CD14-positive monocyte (primary cell): ENCODE measurements around the gene POLR3GL. TPM values are rescaled to one million over a fixed set of nuclear protein-coding genes. Genes with fewer than 3 reads are reported as not detected.
A peak's percentile ranks its signal among the peaks of the same experiment; 100 is the strongest.

Source experiments
- DNase-seq, 3 donors: peaks; one replicate each; pipeline ENCODE4 v3.0.0-alpha.2; 2011 to 2022
- H2AFZ ChIP-seq: 2 replicates; pipeline ENCODE4 v1.6.0; 2012; ENCODE audit warnings: mild to moderate bottlenecking, low read depth, low read length, inconsistent platforms; ENCODE audit not compliant: insufficient read depth, poor library complexity, severe bottlenecking
- H3K27ac ChIP-seq, 2 donors: 1 replicate in 1 of 2; 2 replicates in 1 of 2; pipeline ENCODE4 v1.5.1; 2012 to 2013; ENCODE audit warnings: low read length in 2 of 2, control low read depth in 1 of 2, inconsistent platforms in 1 of 2, low read depth in 1 of 2, mild to moderate bottlenecking in 1 of 2
- H3K27me3 ChIP-seq, 2 donors: one replicate each; pipeline versions ENCODE4 v1.6.0 to v1.6.1; 2011 to 2013; ENCODE audit warnings: low read length in 2 of 2; ENCODE audit not compliant: control insufficient read depth in 2 of 2, insufficient read depth in 2 of 2
- H3K36me3 ChIP-seq, 2 donors: replicated peaks in 1 of 2; 1 replicate in 1 of 2; 2 replicates in 1 of 2; pipeline versions ENCODE4 v1.5.1 to v1.6.1; 2012 to 2013; ENCODE audit warnings: low read length in 2 of 2, control low read depth in 1 of 2, inconsistent platforms in 1 of 2, mild to moderate bottlenecking in 1 of 2; ENCODE audit not compliant: insufficient read depth in 2 of 2, control insufficient read depth in 1 of 2
- H3K4me1 ChIP-seq, 2 donors: 1 replicate in 1 of 2; 2 replicates in 1 of 2; pipeline versions ENCODE4 v1.5.1 to v1.6.1; 2012 to 2013; ENCODE audit warnings: low read length in 2 of 2, control low read depth in 1 of 2, inconsistent platforms in 1 of 2, mild to moderate bottlenecking in 1 of 2, moderate library complexity in 1 of 2; ENCODE audit not compliant: insufficient read depth in 2 of 2, control insufficient read depth in 1 of 2
- H3K4me2 ChIP-seq: replicated peaks from 2 replicates; pipeline ENCODE3; 2012; ENCODE audit warnings: low read length, moderate library complexity, mild to moderate bottlenecking; ENCODE audit not compliant: poor library complexity, severe bottlenecking; ENCODE audit errors: extremely low read depth
- H3K4me3 ChIP-seq, 3 experiments: fragments of 200-600 bp in 1 of 3; sonication (generic) in 1 of 3; replicated peaks in 1 of 3; 1 replicate in 2 of 3; 2 replicates in 1 of 3; pipeline ENCODE4 v1.5.1; 2011 to 2013; ENCODE audit warnings: low read length in 3 of 3, mild to moderate bottlenecking in 3 of 3, control low read depth in 2 of 3, low read depth in 2 of 3, inconsistent platforms in 1 of 3, moderate library complexity in 1 of 3
- H3K79me2 ChIP-seq: 2 replicates; pipeline ENCODE4 v1.6.0; 2012; ENCODE audit warnings: mild to moderate bottlenecking, control low read depth, inconsistent platforms, low read length, moderate library complexity; ENCODE audit not compliant: insufficient read depth
- H3K9ac ChIP-seq: 2 replicates; pipeline ENCODE4 v1.6.0; 2017; ENCODE audit warnings: low read length, mild to moderate bottlenecking; ENCODE audit not compliant: insufficient read depth, poor library complexity, severe bottlenecking
- H3K9me3 ChIP-seq, 2 donors: replicated peaks in 1 of 2; 1 replicate in 1 of 2; 2 replicates in 1 of 2; pipeline versions ENCODE4 v1.5.1 to v1.6.1; 2012 to 2013; ENCODE audit warnings: low read length in 2 of 2, control low read depth in 1 of 2; ENCODE audit not compliant: control insufficient read depth in 1 of 2, insufficient read depth in 1 of 2
- H4K20me1 ChIP-seq: 2 replicates; pipeline ENCODE4 v1.6.0; 2012; ENCODE audit warnings: mild to moderate bottlenecking, low read length, control low read depth, moderate library complexity; ENCODE audit not compliant: insufficient read depth
- H3K27ac Mint-ChIP-seq, 7 donors: one replicate each; pipeline ENCODE4 v1.8.0; 2020; ENCODE audit warnings: mild to moderate bottlenecking in 7 of 7, mixed read lengths in 7 of 7, moderate library complexity in 6 of 7, inconsistent platforms in 2 of 7
- H3K27me3 Mint-ChIP-seq, 3 donors: one replicate each; pipeline ENCODE4 v1.8.0; 2021 to 2022; ENCODE audit warnings: low read depth in 3 of 3, mild to moderate bottlenecking in 3 of 3, mixed read lengths in 3 of 3, moderate library complexity in 3 of 3, inconsistent platforms in 1 of 3
- H3K36me3 Mint-ChIP-seq, 2 donors: one replicate each; pipeline ENCODE4 v1.8.0; 2020; ENCODE audit warnings: mixed read lengths in 2 of 2, inconsistent platforms in 1 of 2, mild to moderate bottlenecking in 1 of 2
- H3K4me1 Mint-ChIP-seq: one replicate; pipeline ENCODE4 v1.8.0; 2020; ENCODE audit warnings: mild to moderate bottlenecking, mixed read lengths
- H3K4me3 Mint-ChIP-seq, 2 donors: one replicate each; pipeline ENCODE4 v1.8.0; 2020; ENCODE audit warnings: mild to moderate bottlenecking in 2 of 2, mixed read lengths in 2 of 2, moderate library complexity in 1 of 2
- H3K9me3 Mint-ChIP-seq, 7 donors: one replicate each; pipeline ENCODE4 v1.8.0; 2020 to 2022; ENCODE audit warnings: mixed read lengths in 7 of 7, mild to moderate bottlenecking in 6 of 7, moderate library complexity in 6 of 7, inconsistent platforms in 2 of 7
- CTCF ChIP-seq: fragments of 200-600 bp; IDR thresholded peaks from one replicate; pipeline ENCODE4 v1.8.0; 2022; ENCODE audit warnings: antibody characterized with exemption, mild to moderate bottlenecking
- WGBS: methylation state at CpG from one replicate; pipeline ENCODE4 v1.1.5; 2013; ENCODE audit warnings: missing lambda C conversion rate; ENCODE audit not compliant: insufficient coverage; 5-methylcytosine and 5-hydroxymethylcytosine counted together
- intact Hi-C, 2 donors: fragments of 100-400 bp; cut with micrococcal nuclease; formaldehyde crosslinking; loops; one replicate each; pipeline versions ENCODE4 v1.15.0 to v1.15.1; 2023
- polyA plus RNA-seq, 3 donors: library from polyadenylated mRNA; depleted of rRNA in 1 of 3; unstranded in 2 of 3; stranded (reverse) in 1 of 3; fragments of 300-500 nt in 2 of 3; fragments of >200 nt in 1 of 3; fragmentation: Illumina TruSeq in 2 of 3; gene quantifications; 1 replicate in 2 of 3; 2 replicates in 1 of 3; pipeline ENCODE4 v1.2.3, GENCODE V29; 2012 to 2021

The POLR3GL gene
- polyA plus RNA-seq, 3 donors, result 11.6 to 39.0 (median 36.2) TPM

GRCh38 chr1:145995964-145996432, 31.5 kb downstream of the POLR3GL start:
- Histone ChIP-seq H2AFZ (no peak overlapping the region), H3K36me3 (peaks cover 41 to 43% of the 10 kb centered on the region in 2 donors), H3K27me3 (no peaks in the 10 kb centered on the region), H3K4me2 (peak overlapping the region; percentile 97), H3K9me3 (no peaks in the 10 kb centered on the region), H3K79me2 (peaks cover 81% of the 10 kb centered on the region), H3K27ac (peak overlapping the region; percentile 78 to 84), H3K4me1 (peaks cover 41 to 61% of the 10 kb centered on the region in 2 donors), H3K9ac (peak overlapping the region; percentile 78), H4K20me1 (peaks cover 54% of the 10 kb centered on the region), H3K4me3 (peak overlapping the region; percentile 87 to 100 (median 99))
- peaks cover 64% of the 10 kb centered on the region for H3K4me1 Mint-ChIP-seq
- intact Hi-C loops, result loop anchor here (1.0 to 5.0 kb wide), 3 partner anchors 15 to 34 kb away; partner anchors contain the start of genes ANKRD34A (in 1 of the 2) and POLR3GL (in 1 of the 2)
- peak overlapping the region; percentile 99 to 100 for H3K4me3 Mint-ChIP-seq
- H3K36me3 Mint-ChIP-seq, result peaks cover 42 to 45% of the 10 kb centered on the region in 2 donors
- no peak for TF ChIP-seq CTCF
- H3K27me3 Mint-ChIP-seq, result peaks cover 0 to 5% (median 0%) of the 10 kb centered on the region in 3 donors
- no peak for DNase-seq
- 0% methylated on average over 1 of the region's 13 CpGs for whole genome bisulfite sequencing
- H3K9me3 Mint-ChIP-seq, result peaks cover 0 to 12% (median 2%) of the 10 kb centered on the region in 7 donors
- H3K27ac Mint-ChIP-seq, result peak overlapping the region; percentile 93 to 99 (median 97)

- peaks cover 0 to 12% (median 2%) of the 10 kb centered on the region in 7 donors for H3K9me3 Mint-ChIP-seq
- H3K4me2 ChIP-seq, result peak within 1 kb of the TSS; percentile 97
- H3K27me3 ChIP-seq, result no peaks in the 10 kb centered on the region
- peak within 1 kb of the TSS; percentile 82 for H2AFZ ChIP-seq
- WGBS, result 1% methylated on average over 22 of the region's 30 CpGs
- H3K27ac ChIP-seq, result peak within 1 kb of the TSS; percentile 78 to 84
- H3K79me2 ChIP-seq, result peaks cover 81% of the 10 kb centered on the region
- H3K9ac ChIP-seq, result peak within 1 kb of the TSS; percentile 78
- peaks cover 0 to 5% (median 0%) of the 10 kb centered on the region in 3 donors for H3K27me3 Mint-ChIP-seq
- TF ChIP-seq CTCF, result no peak
- peaks cover 41 to 45% of the 10 kb centered on the region in 2 donors for H3K36me3 Mint-ChIP-seq
- peak within 1 kb of the TSS; percentile 87 to 100 (median 99) for H3K4me3 ChIP-seq
- no peaks in the 10 kb centered on the region for H3K9me3 ChIP-seq
- peaks cover 41 to 43% of the 10 kb centered on the region in 2 donors for H3K36me3 ChIP-seq
- peaks cover 49% of the 10 kb centered on the region for H4K20me1 ChIP-seq
- peak within 1 kb of the TSS; percentile 99 to 100 for H3K4me3 Mint-ChIP-seq
- DNase-seq, result peak; percentile 91 to 97 (median 96)
- peaks cover 46 to 67% of the 10 kb centered on the region in 2 donors for H3K4me1 ChIP-seq
- H3K4me1 Mint-ChIP-seq, result peaks cover 65% of the 10 kb centered on the region
- intact Hi-C loops, result loop anchor here (1.0 to 5.0 kb wide), 3 partner anchors 14 to 34 kb away; partner anchors contain the start of genes ANKRD34A (in 1 of the 2) and POLR3GL (in 1 of the 2)
- peak within 1 kb of the TSS; percentile 93 to 99 (median 97) for H3K27ac Mint-ChIP-seq
These were observed 32.0 kb downstream of the POLR3GL start, which contains the start of gene TXNIP for GRCh38 chr1:145996433-145997015. TSS of gene TXNIP (minus strand) at chr1:145996579. CDS start at chr1:145996266, 313 bp downstream.
